Measurements from ENCODE around the gene C1GALT1. TPM values are rescaled to one million over a fixed set of nuclear protein-coding genes. Genes with fewer than 3 reads are reported as not detected.

C1GALT1 gene
- total RNA-seq, 1 experiment from 2014 or later = 106 TPM

DNA sequence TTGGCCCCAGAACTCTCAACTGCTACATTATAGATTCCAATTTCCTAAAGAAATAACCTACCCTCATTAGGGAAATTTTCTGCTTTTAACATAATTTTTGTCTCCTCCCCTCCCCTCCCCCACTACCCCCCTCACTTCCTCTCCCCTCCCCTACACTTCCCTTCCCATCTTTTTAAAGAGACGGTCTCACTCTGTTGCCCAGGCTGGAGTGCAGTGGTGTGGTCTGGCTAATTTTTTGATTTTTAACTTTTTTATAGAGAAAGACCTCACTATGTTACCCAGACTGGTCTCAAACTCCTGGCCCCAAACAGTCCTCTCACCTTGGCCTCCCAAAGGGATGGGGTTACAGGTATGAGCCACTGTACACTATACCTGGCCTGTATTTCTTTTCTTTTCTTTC is 30.5 kb upstream of the C1GALT1 start:
- Mint-ChIP-seq H3K36me3 (peaks cover 23% of the 10 kb centered on the region), H3K4me1 (no peaks in the 10 kb centered on the region), H3K27me3 (ENCODE audit: low read depth) (no peaks in the 10 kb centered on the region), H3K9me3 (peaks cover 38% of the 10 kb centered on the region), H3K4me3 (no peak overlapping the region), H3K27ac (no peak overlapping the region)
- CTCF ChIA-PET = no interaction called here
- POLR2A ChIA-PET = no interaction called here
- ATAC-seq = no peak
- no peak for DNase-seq (ENCODE audit: low spot score)
- TF ChIP-seq, protein P1, sequence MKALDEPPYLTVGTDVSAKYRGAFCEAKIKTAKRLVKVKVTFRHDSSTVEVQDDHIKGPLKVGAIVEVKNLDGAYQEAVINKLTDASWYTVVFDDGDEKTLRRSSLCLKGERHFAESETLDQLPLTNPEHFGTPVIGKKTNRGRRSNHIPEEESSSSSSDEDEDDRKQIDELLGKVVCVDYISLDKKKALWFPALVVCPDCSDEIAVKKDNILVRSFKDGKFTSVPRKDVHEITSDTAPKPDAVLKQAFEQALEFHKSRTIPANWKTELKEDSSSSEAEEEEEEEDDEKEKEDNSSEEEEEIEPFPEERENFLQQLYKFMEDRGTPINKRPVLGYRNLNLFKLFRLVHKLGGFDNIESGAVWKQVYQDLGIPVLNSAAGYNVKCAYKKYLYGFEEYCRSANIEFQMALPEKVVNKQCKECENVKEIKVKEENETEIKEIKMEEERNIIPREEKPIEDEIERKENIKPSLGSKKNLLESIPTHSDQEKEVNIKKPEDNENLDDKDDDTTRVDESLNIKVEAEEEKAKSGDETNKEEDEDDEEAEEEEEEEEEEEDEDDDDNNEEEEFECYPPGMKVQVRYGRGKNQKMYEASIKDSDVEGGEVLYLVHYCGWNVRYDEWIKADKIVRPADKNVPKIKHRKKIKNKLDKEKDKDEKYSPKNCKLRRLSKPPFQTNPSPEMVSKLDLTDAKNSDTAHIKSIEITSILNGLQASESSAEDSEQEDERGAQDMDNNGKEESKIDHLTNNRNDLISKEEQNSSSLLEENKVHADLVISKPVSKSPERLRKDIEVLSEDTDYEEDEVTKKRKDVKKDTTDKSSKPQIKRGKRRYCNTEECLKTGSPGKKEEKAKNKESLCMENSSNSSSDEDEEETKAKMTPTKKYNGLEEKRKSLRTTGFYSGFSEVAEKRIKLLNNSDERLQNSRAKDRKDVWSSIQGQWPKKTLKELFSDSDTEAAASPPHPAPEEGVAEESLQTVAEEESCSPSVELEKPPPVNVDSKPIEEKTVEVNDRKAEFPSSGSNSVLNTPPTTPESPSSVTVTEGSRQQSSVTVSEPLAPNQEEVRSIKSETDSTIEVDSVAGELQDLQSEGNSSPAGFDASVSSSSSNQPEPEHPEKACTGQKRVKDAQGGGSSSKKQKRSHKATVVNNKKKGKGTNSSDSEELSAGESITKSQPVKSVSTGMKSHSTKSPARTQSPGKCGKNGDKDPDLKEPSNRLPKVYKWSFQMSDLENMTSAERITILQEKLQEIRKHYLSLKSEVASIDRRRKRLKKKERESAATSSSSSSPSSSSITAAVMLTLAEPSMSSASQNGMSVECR (CRISPR knock-in tag; IDR thresholded peaks at IDR 0.05; ENCODE audit: borderline replicate concordance) = no peak
- no peak for TF ChIP-seq ZNF396 (CRISPR knock-in tag; IDR thresholded peaks at IDR 0.05; ENCODE audit: borderline replicate concordance)
- TF ChIP-seq ATF1 (CRISPR knock-in tag; IDR thresholded peaks at IDR 0.05) = no peak
- TF ChIP-seq, protein P2, sequence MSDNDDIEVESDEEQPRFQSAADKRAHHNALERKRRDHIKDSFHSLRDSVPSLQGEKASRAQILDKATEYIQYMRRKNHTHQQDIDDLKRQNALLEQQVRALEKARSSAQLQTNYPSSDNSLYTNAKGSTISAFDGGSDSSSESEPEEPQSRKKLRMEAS (CRISPR knock-in tag; IDR thresholded peaks at IDR 0.05) = no peak
- TF ChIP-seq NR3C1 (CRISPR knock-in tag; conservative IDR thresholded peaks at IDR 0.05; ENCODE audit: low read depth) = no peak
- TF ChIP-seq, protein P3, sequence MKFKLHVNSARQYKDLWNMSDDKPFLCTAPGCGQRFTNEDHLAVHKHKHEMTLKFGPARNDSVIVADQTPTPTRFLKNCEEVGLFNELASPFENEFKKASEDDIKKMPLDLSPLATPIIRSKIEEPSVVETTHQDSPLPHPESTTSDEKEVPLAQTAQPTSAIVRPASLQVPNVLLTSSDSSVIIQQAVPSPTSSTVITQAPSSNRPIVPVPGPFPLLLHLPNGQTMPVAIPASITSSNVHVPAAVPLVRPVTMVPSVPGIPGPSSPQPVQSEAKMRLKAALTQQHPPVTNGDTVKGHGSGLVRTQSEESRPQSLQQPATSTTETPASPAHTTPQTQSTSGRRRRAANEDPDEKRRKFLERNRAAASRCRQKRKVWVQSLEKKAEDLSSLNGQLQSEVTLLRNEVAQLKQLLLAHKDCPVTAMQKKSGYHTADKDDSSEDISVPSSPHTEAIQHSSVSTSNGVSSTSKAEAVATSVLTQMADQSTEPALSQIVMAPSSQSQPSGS (CRISPR knock-in tag; IDR thresholded peaks at IDR 0.05; ENCODE audit: borderline replicate concordance, low read depth) = no peak
- TF ChIP-seq OVOL2 (CRISPR knock-in tag; IDR thresholded peaks at IDR 0.05; ENCODE audit: borderline replicate concordance) = no peak
- TF ChIP-seq, protein P4, sequence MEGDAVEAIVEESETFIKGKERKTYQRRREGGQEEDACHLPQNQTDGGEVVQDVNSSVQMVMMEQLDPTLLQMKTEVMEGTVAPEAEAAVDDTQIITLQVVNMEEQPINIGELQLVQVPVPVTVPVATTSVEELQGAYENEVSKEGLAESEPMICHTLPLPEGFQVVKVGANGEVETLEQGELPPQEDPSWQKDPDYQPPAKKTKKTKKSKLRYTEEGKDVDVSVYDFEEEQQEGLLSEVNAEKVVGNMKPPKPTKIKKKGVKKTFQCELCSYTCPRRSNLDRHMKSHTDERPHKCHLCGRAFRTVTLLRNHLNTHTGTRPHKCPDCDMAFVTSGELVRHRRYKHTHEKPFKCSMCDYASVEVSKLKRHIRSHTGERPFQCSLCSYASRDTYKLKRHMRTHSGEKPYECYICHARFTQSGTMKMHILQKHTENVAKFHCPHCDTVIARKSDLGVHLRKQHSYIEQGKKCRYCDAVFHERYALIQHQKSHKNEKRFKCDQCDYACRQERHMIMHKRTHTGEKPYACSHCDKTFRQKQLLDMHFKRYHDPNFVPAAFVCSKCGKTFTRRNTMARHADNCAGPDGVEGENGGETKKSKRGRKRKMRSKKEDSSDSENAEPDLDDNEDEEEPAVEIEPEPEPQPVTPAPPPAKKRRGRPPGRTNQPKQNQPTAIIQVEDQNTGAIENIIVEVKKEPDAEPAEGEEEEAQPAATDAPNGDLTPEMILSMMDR (IDR thresholded peaks at IDR 0.05) = no peak
- TF ChIP-seq JAZF1 (CRISPR knock-in tag; IDR thresholded peaks at IDR 0.05) = no peak

DNA sequence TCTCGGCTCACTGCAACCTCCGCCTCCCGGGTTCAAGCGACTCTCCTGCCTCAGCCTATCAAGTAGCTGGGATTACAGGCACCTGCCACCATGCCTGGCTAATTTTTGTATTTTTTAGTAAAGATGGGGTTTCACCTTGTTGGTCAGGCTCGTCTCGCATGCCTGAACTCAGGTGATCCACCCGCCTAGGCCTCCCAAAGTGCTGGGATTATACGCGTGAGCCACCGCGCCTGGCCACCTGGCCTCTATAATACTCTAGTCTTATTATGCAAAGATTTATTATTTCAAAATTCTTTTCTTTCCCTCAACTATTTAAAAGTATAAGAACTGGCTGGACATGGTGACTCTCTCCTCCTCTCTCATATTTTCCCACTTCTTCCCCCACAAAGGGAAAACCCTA is 30.0 kb upstream of the C1GALT1 start:
- Mint-ChIP-seq H3K36me3 (peaks cover 23% of the 10 kb centered on the region), H3K27me3 (ENCODE audit: low read depth) (no peaks in the 10 kb centered on the region), H3K4me3 (no peak overlapping the region), H3K4me1 (no peaks in the 10 kb centered on the region), H3K9me3 (peaks cover 34% of the 10 kb centered on the region), H3K27ac (no peak overlapping the region)
- ChIA-PET POLR2A (no interaction called here), CTCF (no interaction called here)
- DNase-seq (ENCODE audit: low spot score) (no peak), ATAC-seq (no peak)
- TF ChIP-seq GABPB1 (CRISPR knock-in tag; IDR thresholded peaks at IDR 0.05) (no peak), ESRRA (CRISPR knock-in tag; IDR thresholded peaks at IDR 0.05; ENCODE audit: borderline replicate concordance) (no peak), NR1H2 (CRISPR knock-in tag; IDR thresholded peaks at IDR 0.05) (no peak), JAZF1 (CRISPR knock-in tag; IDR thresholded peaks at IDR 0.05) (no peak), ETV6 (CRISPR knock-in tag; IDR thresholded peaks at IDR 0.05) (no peak), ZNF317 (CRISPR knock-in tag; IDR thresholded peaks at IDR 0.05; ENCODE audit: borderline replicate concordance, low read depth) (no peak)
- TF ChIP-seq, protein P5, sequence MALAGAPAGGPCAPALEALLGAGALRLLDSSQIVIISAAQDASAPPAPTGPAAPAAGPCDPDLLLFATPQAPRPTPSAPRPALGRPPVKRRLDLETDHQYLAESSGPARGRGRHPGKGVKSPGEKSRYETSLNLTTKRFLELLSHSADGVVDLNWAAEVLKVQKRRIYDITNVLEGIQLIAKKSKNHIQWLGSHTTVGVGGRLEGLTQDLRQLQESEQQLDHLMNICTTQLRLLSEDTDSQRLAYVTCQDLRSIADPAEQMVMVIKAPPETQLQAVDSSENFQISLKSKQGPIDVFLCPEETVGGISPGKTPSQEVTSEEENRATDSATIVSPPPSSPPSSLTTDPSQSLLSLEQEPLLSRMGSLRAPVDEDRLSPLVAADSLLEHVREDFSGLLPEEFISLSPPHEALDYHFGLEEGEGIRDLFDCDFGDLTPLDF (CRISPR knock-in tag; IDR thresholded peaks at IDR 0.05) = no peak
- TF ChIP-seq, protein P6, sequence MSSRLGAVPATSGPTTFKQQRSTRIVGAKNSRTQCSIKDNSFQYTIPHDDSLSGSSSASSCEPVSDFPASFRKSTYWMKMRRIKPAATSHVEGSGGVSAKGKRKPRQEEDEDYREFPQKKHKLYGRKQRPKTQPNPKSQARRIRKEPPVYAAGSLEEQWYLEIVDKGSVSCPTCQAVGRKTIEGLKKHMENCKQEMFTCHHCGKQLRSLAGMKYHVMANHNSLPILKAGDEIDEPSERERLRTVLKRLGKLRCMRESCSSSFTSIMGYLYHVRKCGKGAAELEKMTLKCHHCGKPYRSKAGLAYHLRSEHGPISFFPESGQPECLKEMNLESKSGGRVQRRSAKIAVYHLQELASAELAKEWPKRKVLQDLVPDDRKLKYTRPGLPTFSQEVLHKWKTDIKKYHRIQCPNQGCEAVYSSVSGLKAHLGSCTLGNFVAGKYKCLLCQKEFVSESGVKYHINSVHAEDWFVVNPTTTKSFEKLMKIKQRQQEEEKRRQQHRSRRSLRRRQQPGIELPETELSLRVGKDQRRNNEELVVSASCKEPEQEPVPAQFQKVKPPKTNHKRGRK (CRISPR knock-in tag; IDR thresholded peaks at IDR 0.05; ENCODE audit: borderline replicate concordance) = no peak
- TF ChIP-seq, protein P7, sequence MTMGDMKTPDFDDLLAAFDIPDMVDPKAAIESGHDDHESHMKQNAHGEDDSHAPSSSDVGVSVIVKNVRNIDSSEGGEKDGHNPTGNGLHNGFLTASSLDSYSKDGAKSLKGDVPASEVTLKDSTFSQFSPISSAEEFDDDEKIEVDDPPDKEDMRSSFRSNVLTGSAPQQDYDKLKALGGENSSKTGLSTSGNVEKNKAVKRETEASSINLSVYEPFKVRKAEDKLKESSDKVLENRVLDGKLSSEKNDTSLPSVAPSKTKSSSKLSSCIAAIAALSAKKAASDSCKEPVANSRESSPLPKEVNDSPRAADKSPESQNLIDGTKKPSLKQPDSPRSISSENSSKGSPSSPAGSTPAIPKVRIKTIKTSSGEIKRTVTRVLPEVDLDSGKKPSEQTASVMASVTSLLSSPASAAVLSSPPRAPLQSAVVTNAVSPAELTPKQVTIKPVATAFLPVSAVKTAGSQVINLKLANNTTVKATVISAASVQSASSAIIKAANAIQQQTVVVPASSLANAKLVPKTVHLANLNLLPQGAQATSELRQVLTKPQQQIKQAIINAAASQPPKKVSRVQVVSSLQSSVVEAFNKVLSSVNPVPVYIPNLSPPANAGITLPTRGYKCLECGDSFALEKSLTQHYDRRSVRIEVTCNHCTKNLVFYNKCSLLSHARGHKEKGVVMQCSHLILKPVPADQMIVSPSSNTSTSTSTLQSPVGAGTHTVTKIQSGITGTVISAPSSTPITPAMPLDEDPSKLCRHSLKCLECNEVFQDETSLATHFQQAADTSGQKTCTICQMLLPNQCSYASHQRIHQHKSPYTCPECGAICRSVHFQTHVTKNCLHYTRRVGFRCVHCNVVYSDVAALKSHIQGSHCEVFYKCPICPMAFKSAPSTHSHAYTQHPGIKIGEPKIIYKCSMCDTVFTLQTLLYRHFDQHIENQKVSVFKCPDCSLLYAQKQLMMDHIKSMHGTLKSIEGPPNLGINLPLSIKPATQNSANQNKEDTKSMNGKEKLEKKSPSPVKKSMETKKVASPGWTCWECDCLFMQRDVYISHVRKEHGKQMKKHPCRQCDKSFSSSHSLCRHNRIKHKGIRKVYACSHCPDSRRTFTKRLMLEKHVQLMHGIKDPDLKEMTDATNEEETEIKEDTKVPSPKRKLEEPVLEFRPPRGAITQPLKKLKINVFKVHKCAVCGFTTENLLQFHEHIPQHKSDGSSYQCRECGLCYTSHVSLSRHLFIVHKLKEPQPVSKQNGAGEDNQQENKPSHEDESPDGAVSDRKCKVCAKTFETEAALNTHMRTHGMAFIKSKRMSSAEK (CRISPR knock-in tag; IDR thresholded peaks at IDR 0.05; ENCODE audit: borderline replicate concordance) = no peak
- TF ChIP-seq, protein P8, sequence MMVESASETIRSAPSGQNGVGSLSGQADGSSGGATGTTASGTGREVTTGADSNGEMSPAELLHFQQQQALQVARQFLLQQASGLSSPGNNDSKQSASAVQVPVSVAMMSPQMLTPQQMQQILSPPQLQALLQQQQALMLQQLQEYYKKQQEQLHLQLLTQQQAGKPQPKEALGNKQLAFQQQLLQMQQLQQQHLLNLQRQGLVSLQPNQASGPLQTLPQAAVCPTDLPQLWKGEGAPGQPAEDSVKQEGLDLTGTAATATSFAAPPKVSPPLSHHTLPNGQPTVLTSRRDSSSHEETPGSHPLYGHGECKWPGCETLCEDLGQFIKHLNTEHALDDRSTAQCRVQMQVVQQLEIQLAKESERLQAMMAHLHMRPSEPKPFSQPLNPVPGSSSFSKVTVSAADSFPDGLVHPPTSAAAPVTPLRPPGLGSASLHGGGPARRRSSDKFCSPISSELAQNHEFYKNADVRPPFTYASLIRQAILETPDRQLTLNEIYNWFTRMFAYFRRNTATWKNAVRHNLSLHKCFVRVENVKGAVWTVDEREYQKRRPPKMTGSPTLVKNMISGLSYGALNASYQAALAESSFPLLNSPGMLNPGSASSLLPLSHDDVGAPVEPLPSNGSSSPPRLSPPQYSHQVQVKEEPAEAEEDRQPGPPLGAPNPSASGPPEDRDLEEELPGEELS (CRISPR knock-in tag; IDR thresholded peaks at IDR 0.05) = no peak

Measured in WTC11 (cell line).